ENCODE results near the gene DYNC1LI2.

DNA sequence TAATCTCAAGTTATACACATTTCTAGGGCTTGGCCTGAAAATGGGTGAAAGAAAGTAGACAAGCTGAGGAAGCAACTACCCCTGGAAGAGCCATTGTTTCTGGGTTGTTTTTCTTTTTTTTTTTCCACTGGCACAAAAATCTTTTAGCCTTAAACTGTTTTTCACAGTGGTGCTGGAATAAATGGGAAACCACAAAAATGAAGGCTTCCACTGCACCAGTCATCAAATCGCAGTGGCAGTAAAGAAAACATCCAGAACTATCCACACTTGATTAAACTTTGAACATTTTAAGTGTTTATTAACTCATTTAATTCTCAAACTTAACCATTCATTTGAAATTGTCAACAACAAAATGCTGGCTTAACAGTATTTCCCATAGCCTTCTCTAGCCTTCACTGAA lies 69.1 kb downstream of the DYNC1LI2 start:
- TF ChIP-seq, protein P1, sequence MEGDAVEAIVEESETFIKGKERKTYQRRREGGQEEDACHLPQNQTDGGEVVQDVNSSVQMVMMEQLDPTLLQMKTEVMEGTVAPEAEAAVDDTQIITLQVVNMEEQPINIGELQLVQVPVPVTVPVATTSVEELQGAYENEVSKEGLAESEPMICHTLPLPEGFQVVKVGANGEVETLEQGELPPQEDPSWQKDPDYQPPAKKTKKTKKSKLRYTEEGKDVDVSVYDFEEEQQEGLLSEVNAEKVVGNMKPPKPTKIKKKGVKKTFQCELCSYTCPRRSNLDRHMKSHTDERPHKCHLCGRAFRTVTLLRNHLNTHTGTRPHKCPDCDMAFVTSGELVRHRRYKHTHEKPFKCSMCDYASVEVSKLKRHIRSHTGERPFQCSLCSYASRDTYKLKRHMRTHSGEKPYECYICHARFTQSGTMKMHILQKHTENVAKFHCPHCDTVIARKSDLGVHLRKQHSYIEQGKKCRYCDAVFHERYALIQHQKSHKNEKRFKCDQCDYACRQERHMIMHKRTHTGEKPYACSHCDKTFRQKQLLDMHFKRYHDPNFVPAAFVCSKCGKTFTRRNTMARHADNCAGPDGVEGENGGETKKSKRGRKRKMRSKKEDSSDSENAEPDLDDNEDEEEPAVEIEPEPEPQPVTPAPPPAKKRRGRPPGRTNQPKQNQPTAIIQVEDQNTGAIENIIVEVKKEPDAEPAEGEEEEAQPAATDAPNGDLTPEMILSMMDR (conservative IDR thresholded peaks at IDR 0.05; ENCODE audit: low read length) = no peak
- no peak for TF ChIP-seq EZH2phosphoT487 (IDR thresholded peaks at IDR 0.05; ENCODE audit: borderline replicate concordance, low read depth, low read length)
